B cell (primary cell): ENCODE measurements around the gene PLEKHM3. TPM values are rescaled to one million over a fixed set of nuclear protein-coding genes. Genes with fewer than 3 reads are reported as not detected.

Experiments
- ATAC-seq: fragments of 200-7000 bp; cut with Tn5 transposase; one replicate; pipeline ENCODE4 v1.10.0; 2021; ENCODE audit warnings: low read depth, mild to moderate bottlenecking, moderate number of reproducible peaks, moderate library complexity
- CTCF ChIA-PET: fragments of 350-600 bp; sonication (Branson Sonifier 250); formaldehyde crosslinking; loops from one replicate; lab custom pipeline; 2021; ENCODE audit warnings: antibody characterized with exemption, inconsistent platforms; lab: Charles Lee
- POLR2A ChIA-PET: fragments of 350-600 bp; sonication (Branson Sonifier 250); formaldehyde crosslinking; loops from one replicate; lab custom pipeline; 2021; ENCODE audit warnings: antibody characterized with exemption; lab: Charles Lee
- DNase-seq: peaks from one replicate; pipeline ENCODE4 v3.0.0; 2013
- H2AFZ ChIP-seq: 2 replicates; pipeline ENCODE4 v1.6.1; 2012; ENCODE audit warnings: mild to moderate bottlenecking, low read depth, low read length; ENCODE audit not compliant: insufficient read depth, poor library complexity, severe bottlenecking
- H3K27ac ChIP-seq, 2 donors: 1 replicate in 1 of 2; 2 replicates in 1 of 2; pipeline ENCODE4 v1.5.1; 2012 to 2013; ENCODE audit warnings: low read length in 2 of 2, mild to moderate bottlenecking in 2 of 2, moderate library complexity in 1 of 2
- H3K27me3 ChIP-seq, 4 experiments: fragments of 200-600 bp in 1 of 4; sonication (generic) in 1 of 4; replicated peaks in 1 of 4; 1 replicate in 2 of 4; 2 replicates in 2 of 4; pipeline versions ENCODE4 v1.6.1 to v1.7.0; 2013 to 2016; ENCODE audit warnings: low read length in 3 of 4, mild to moderate bottlenecking in 2 of 4, mixed read lengths in 1 of 4, moderate library complexity in 1 of 4; ENCODE audit not compliant: insufficient read depth in 4 of 4, control insufficient read depth in 3 of 4; ENCODE audit errors: control extremely low read depth in 1 of 4
- H3K36me3 ChIP-seq, 2 experiments: replicated peaks in 1 of 2; 1 replicate in 1 of 2; 2 replicates in 1 of 2; pipeline versions ENCODE4 v1.6.1 to v1.7.1; 2013; ENCODE audit warnings: low read length in 1 of 2; ENCODE audit not compliant: insufficient read depth in 2 of 2, control insufficient read depth in 1 of 2; ENCODE audit errors: control extremely low read depth in 1 of 2, extremely low read depth in 1 of 2
- H3K4me1 ChIP-seq, 2 donors: fragments of 200-600 bp in 1 of 2; sonication (generic) in 1 of 2; 1 replicate in 1 of 2; 2 replicates in 1 of 2; pipeline versions ENCODE4 v1.5.1 to v1.6.1; 2013 to 2017; ENCODE audit warnings: low read length in 2 of 2; ENCODE audit not compliant: control insufficient read depth in 2 of 2, insufficient read depth in 2 of 2
- H3K4me2 ChIP-seq: replicated peaks from 2 replicates; pipeline ENCODE3; 2012; ENCODE audit warnings: mild to moderate bottlenecking, low read depth, low read length; ENCODE audit not compliant: poor library complexity, severe bottlenecking
- H3K4me3 ChIP-seq, 5 experiments: fragments of 200-600 bp in 1 of 5; sonication (generic) in 1 of 5; 1 replicate in 3 of 5; 2 replicates in 2 of 5; pipeline versions ENCODE4 v1.5.1 to v1.7.0; 2011 to 2016; ENCODE audit warnings: low read length in 4 of 5, mild to moderate bottlenecking in 4 of 5, low read depth in 2 of 5, control low read depth in 1 of 5, moderate library complexity in 1 of 5; ENCODE audit not compliant: insufficient read depth in 1 of 5; ENCODE audit errors: control extremely low read depth in 1 of 5, extremely low read depth in 1 of 5
- H3K79me2 ChIP-seq: fragments of 200-600 bp; sonication (generic); one replicate; pipeline ENCODE4 v1.6.0; 2016; ENCODE audit warnings: low read length; ENCODE audit not compliant: control insufficient read depth, insufficient read depth
- H3K9ac ChIP-seq: fragments of 200-600 bp; sonication (generic); 2 replicates; pipeline ENCODE4 v1.6.1; 2017; ENCODE audit warnings: mild to moderate bottlenecking, low read length, moderate library complexity
- H3K9me3 ChIP-seq, 3 donors: one replicate each; pipeline versions ENCODE4 v1.6.1 to v1.7.1; 2013; ENCODE audit warnings: low read length in 2 of 3; ENCODE audit not compliant: control insufficient read depth in 2 of 3, insufficient read depth in 1 of 3; ENCODE audit errors: control extremely low read depth in 1 of 3
- H4K20me1 ChIP-seq: 2 replicates; pipeline ENCODE4 v1.6.0; 2012; ENCODE audit warnings: mild to moderate bottlenecking, low read length; ENCODE audit not compliant: insufficient read depth, control insufficient read depth, poor library complexity, severe bottlenecking
- H3K27ac Mint-ChIP-seq: one replicate; pipeline ENCODE4 v1.8.0; 2021; ENCODE audit warnings: mixed read lengths
- H3K27me3 Mint-ChIP-seq: one replicate; pipeline ENCODE4 v1.8.0; 2021; ENCODE audit warnings: mixed read lengths
- H3K4me1 Mint-ChIP-seq: one replicate; pipeline ENCODE4 v1.8.0; 2021; ENCODE audit warnings: mixed read lengths
- H3K4me3 Mint-ChIP-seq: one replicate; pipeline ENCODE4 v1.8.0; 2021; ENCODE audit warnings: mixed read lengths
- H3K9me3 Mint-ChIP-seq: one replicate; pipeline ENCODE4 v1.8.0; 2022; ENCODE audit warnings: mixed read lengths; ENCODE audit not compliant: insufficient read depth
- CTCF ChIP-seq: fragments of 200-600 bp; IDR thresholded peaks from one replicate; pipeline ENCODE4 v1.8.0; 2022; ENCODE audit warnings: antibody characterized with exemption, mild to moderate bottlenecking
- EZH2 ChIP-seq: IDR thresholded peaks from 2 replicates; pipeline ENCODE4 v1.6.1; 2012; ENCODE audit warnings: borderline replicate concordance, low read depth, mild to moderate bottlenecking, moderate library complexity, low read length; ENCODE audit not compliant: insufficient read depth, poor library complexity, severe bottlenecking
- WGBS: methylation state at CpG from one replicate; pipeline ENCODE4 v1.1.5; 2013; ENCODE audit warnings: missing lambda C conversion rate; ENCODE audit not compliant: insufficient coverage; 5-methylcytosine and 5-hydroxymethylcytosine counted together
- intact Hi-C: fragments of 100-400 bp; cut with micrococcal nuclease; formaldehyde crosslinking; loops from one replicate; pipeline ENCODE4 v1.10.0; 2022
- polyA plus RNA-seq: library from polyadenylated mRNA; depleted of rRNA; stranded (reverse); fragments of >200 nt; gene quantifications from 2 replicates; pipeline ENCODE4 v1.2.3, GENCODE V29; 2012
- total RNA-seq, 2 donors: library from RNA; stranded (reverse); fragments of 120-200 nt in 1 of 2; gene quantifications; 1 replicate in 1 of 2; 2 replicates in 1 of 2; pipeline versions ENCODE4 v1.2.3 to v1.2.4, GENCODE V29; 2013 to 2022

Gene PLEKHM3
- total and polyA plus RNA-seq, 2 donors (not counting 1 experiment from before 2014, with no cell fraction given) = 4.0 to 17.7 TPM

- H3K4me3 Mint-ChIP-seq = no peak overlapping the region
- H3K27me3 Mint-ChIP-seq = peaks cover 10% of the 10 kb centered on the region
- Histone ChIP-seq H3K9ac (no peak overlapping the region), H3K36me3 (no peaks in the 10 kb centered on the region), H3K9me3 (peaks cover 0 to 3% (median 0%) of the 10 kb centered on the region in 3 donors), H3K4me2 (no peak overlapping the region), H2AFZ (no peak overlapping the region), H3K27me3 (no peaks in the 10 kb centered on the region), H3K4me1 (peaks cover 0 to 4% of the 10 kb centered on the region in 2 donors), H3K4me3 (no peak overlapping the region), H4K20me1 (no peaks in the 10 kb centered on the region), H3K27ac (no peak overlapping the region), H3K79me2 (no peaks in the 10 kb centered on the region)
- H3K9me3 Mint-ChIP-seq = no peaks in the 10 kb centered on the region
- intact Hi-C loops = no loop called here
- TF ChIP-seq CTCF (no peak), EZH2 (no peak)
- H3K4me1 Mint-ChIP-seq = no peaks in the 10 kb centered on the region
- no peak overlapping the region for H3K27ac Mint-ChIP-seq
- POLR2A ChIA-PET = no interaction called here
- DNase-seq = no peak
- WGBS = 93% methylated on average over 9 of the region's 15 CpGs
- ATAC-seq = no peak
- CTCF ChIA-PET = no interaction called here
Observed at GRCh38 chr2:207813221-207813916, 212.0 kb downstream of the PLEKHM3 start.

- H3K9me3 ChIP-seq = peaks cover 0 to 3% (median 0%) of the 10 kb centered on the region in 3 donors
- CTCF ChIA-PET = no interaction called here
- DNase-seq (no peak), ATAC-seq (no peak)
- no peaks in the 10 kb centered on the region for H3K79me2 ChIP-seq
- Mint-ChIP-seq H3K9me3 (no peaks in the 10 kb centered on the region), H3K4me3 (no peak overlapping the region), H3K27me3 (peaks cover 10% of the 10 kb centered on the region), H3K4me1 (no peaks in the 10 kb centered on the region), H3K27ac (no peak overlapping the region)
- H4K20me1 ChIP-seq = no peaks in the 10 kb centered on the region
- no peak for TF ChIP-seq CTCF
- TF ChIP-seq EZH2 = no peak
- no peaks in the 10 kb centered on the region for H3K36me3 ChIP-seq
- no peaks in the 10 kb centered on the region for H3K27me3 ChIP-seq
- H3K4me1 ChIP-seq = peaks cover 0 to 4% of the 10 kb centered on the region in 2 donors
- WGBS = 77% methylated on average over 3 of the region's 3 CpGs
- H3K4me3 ChIP-seq = no peak overlapping the region
- no peak overlapping the region for H3K27ac ChIP-seq
- H2AFZ ChIP-seq = no peak overlapping the region
- intact Hi-C loops = no loop called here
- POLR2A ChIA-PET = no interaction called here
- H3K9ac ChIP-seq = no peak overlapping the region
- H3K4me2 ChIP-seq = no peak overlapping the region
Observed at GRCh38 chr2:207812726-207813080, 212.6 kb downstream of the PLEKHM3 start.
